Spleen (tissue), 11 donors: ENCODE data around the gene FLAD1. TPM values are rescaled to one million over a fixed set of nuclear protein-coding genes. Genes with fewer than 3 reads are reported as not detected.
A peak's percentile ranks its signal among the peaks of the same experiment; 100 is the strongest.

Experiments used
- DNase-seq: peaks from one replicate; pipeline ENCODE4 v3.0.0-alpha.2; 2020
- H3K27ac ChIP-seq, 8 donors: fragments of 200-600 bp; sonication (generic) in 7 of 8; 1 replicate in 4 of 8; 2 replicates in 4 of 8; pipeline versions ENCODE4 v1.5.0 to v1.8.0; 2016 to 2021; ENCODE audit warnings: inconsistent platforms in 4 of 8, mild to moderate bottlenecking in 4 of 8, moderate library complexity in 1 of 8
- H3K27me3 ChIP-seq, 7 donors: fragments of 200-600 bp; sonication (generic) in 6 of 7; replicated peaks in 1 of 7; 1 replicate in 4 of 7; 2 replicates in 3 of 7; pipeline versions ENCODE4 v1.5.0 to v1.8.0; 2016 to 2021; ENCODE audit warnings: inconsistent platforms in 3 of 7, mild to moderate bottlenecking in 1 of 7
- H3K36me3 ChIP-seq, 6 donors: fragments of 200-600 bp; sonication (generic) in 5 of 6; 1 replicate in 4 of 6; 2 replicates in 2 of 6; pipeline versions ENCODE4 v1.5.0 to v1.8.0; 2016 to 2021; ENCODE audit warnings: inconsistent platforms in 2 of 6
- H3K4me1 ChIP-seq, 6 donors: fragments of 200-600 bp; sonication (generic) in 5 of 6; 1 replicate in 3 of 6; 2 replicates in 3 of 6; pipeline versions ENCODE4 v1.5.0 to v1.8.0; 2016 to 2021; ENCODE audit warnings: inconsistent platforms in 3 of 6
- H3K4me3 ChIP-seq, 8 donors: fragments of 200-600 bp; sonication (generic) in 7 of 8; 1 replicate in 4 of 8; 2 replicates in 4 of 8; pipeline versions ENCODE4 v1.5.0 to v1.8.0; 2016 to 2021; ENCODE audit warnings: inconsistent platforms in 4 of 8, mild to moderate bottlenecking in 4 of 8, moderate library complexity in 2 of 8
- H3K9me3 ChIP-seq, 8 donors: fragments of 200-600 bp; sonication (generic) in 7 of 8; 1 replicate in 4 of 8; 2 replicates in 4 of 8; pipeline versions ENCODE4 v1.5.0 to v1.8.0; 2016 to 2021; ENCODE audit warnings: inconsistent platforms in 4 of 8
- CTCF ChIP-seq, 11 experiments: fragments of 200-600 bp in 7 of 11; fragments of 450-650 bp in 4 of 11; sonication (generic) in 4 of 11; IDR thresholded peaks in 8 of 11; conservative IDR thresholded peaks in 3 of 11; 1 replicate in 7 of 11; 2 replicates in 4 of 11; pipeline versions ENCODE4 v1.4.0 to v1.8.0; 2016 to 2021; ENCODE audit warnings: antibody characterized with exemption in 11 of 11, inconsistent platforms in 4 of 11, mild to moderate bottlenecking in 1 of 11
- POLR2A ChIP-seq, 3 donors: fragments of 450-650 bp; IDR thresholded peaks; one replicate each; pipeline ENCODE4 v1.5.1; 2017; ENCODE audit warnings: antibody characterized with exemption in 3 of 3, mild to moderate bottlenecking in 1 of 3
- POLR2AphosphoS5 ChIP-seq, 3 donors: sonication (generic); formaldehyde crosslinking; IDR thresholded peaks; one replicate each; pipeline ENCODE4 v1.5.1; 2017; ENCODE audit warnings: antibody characterized with exemption in 3 of 3
- WGBS, 5 donors: extraction: QIAGEN DNeasy Blood & Tissue Kit in 3 of 5; methylation state at CpG; one replicate each; pipeline versions ENCODE4 v1.1.5 to v1.1.7; 2013 to 2018; 5-methylcytosine and 5-hydroxymethylcytosine counted together
- intact Hi-C: fragments of 100-400 bp; cut with DNase I; formaldehyde crosslinking; loops from one replicate; pipeline ENCODE4 v1.15.0; 2023; ENCODE audit warnings: low total_unique reads
- polyA plus RNA-seq, 3 donors: library from polyadenylated mRNA; stranded (reverse); fragments of 200-250 nt; gene quantifications; one replicate each; pipeline ENCODE4 v1.2.1, GENCODE V29; 2013
- total RNA-seq, 7 donors: library from RNA; depleted of rRNA in 3 of 7; stranded (reverse); fragments of >200 nt in 3 of 7; fragmentation: NEBNext Ultra II Directional in 4 of 7; extraction: Animal tissue kit (Norgen Biotek cat#: 25700) in 4 of 7; gene quantifications; one replicate each; pipeline versions ENCODE4 v1.1.0 to v1.2.1, GENCODE V29; 2016 to 2021
- donor health status: healthy with polysubstance abuse.
- donor health status: DM: no; HTN: no; CAD: no; lungs with moderate emphysema.
- donor health status: DM: no; HTN: no; CAD: no.
- donor health status: Bipolar disorder and iron deficiency.
- donor health status: healthy.
- donor health status: DM: no; HTN: no; CAD: no.
- donor health status: DM: yes; HTN: yes; CAD: no.

FLAD1 gene
- total and polyA plus RNA-seq, 10 donors: 27.1 to 43.4 (median 31.6) TPM

- H3K27ac ChIP-seq: peak overlapping the region in 7 of 8 donors; percentile 89 to 99 (median 95)
Observed at GRCh38 chr1:154998818-154999570, 15.8 kb downstream of the FLAD1 start.

DNA sequence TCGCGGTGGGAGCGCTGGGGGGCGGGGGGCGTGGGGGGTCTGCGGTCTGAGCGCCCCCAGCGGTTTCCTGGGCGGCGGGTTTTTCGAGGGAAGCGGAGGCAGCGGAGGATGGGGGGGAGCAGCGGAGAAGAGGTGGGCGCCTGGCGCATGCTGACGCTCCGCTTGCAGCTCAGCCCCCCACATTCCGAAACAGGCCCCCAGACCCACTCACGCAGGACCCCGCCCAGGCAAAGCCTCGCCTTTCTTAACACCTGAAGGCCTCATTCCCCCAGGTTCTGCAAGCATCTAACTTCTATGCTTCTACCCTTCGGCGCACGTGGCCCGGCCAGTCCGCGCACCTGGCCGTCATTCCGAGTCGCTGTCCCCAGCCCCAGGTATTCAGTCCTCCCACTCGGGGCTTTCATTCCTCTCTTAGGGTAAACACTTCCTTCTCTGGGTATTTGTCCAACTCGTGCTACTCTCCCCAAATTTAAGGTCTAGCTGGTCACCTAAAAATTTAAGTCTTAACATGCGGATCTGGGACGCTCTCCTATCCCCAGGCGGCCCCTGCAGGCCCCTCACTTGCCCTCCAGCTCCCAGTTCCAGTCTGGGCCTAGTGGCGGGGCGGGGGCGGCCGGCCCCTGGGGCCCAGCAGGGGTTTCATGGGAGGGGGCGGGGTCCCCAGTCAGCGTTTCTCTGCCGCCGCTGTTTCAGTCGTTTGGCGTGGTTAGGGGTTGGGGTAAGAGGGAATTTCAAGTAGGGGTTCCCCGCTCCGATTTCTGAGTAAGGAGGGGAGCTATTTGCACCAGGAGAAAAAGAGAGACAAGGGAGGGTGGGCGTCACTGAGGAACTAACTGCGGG, 16.6 kb downstream of the FLAD1 start:
- intact Hi-C loops: loop anchor here (5.0 to 10.0 kb wide), 2 partner anchors 37 to 65 kb away; partner anchors contain the start of genes EFNA4 and PYGO2
- H3K4me1 ChIP-seq: peaks cover 23 to 85% (median 43%) of the 10 kb centered on the region in 6 donors
- WGBS, 5 donors: 1% methylated on average over 38 to 50 of the region's 50 CpGs
- DNase-seq: peak; percentile 85
- no peaks in the 10 kb centered on the region for H3K9me3 ChIP-seq
- peak overlapping the region; percentile 30 to 90 (median 78) for H3K4me3 ChIP-seq
- peak overlapping the region; percentile 63 to 99 (median 95) for H3K27ac ChIP-seq
- no peaks in the 10 kb centered on the region for H3K36me3 ChIP-seq
- H3K27me3 ChIP-seq: no peaks in the 10 kb centered on the region
- no peak for TF ChIP-seq POLR2A (IDR thresholded peaks at IDR 0.05)

More at GRCh38 chr1:154998818-154999570, 15.8 kb downstream of the FLAD1 start:
- Histone ChIP-seq H3K4me1 (peaks cover 17 to 79% (median 35%) of the 10 kb centered on the region in 6 donors), H3K36me3 (no peaks in the 10 kb centered on the region), H3K4me3 (peak overlapping the region; percentile 30 to 90 (median 78)), H3K9me3 (no peaks in the 10 kb centered on the region), H3K27me3 (no peaks in the 10 kb centered on the region)
- WGBS, 5 donors: 11 to 12% (median 11%) methylated on average over 36 to 40 of the region's 40 CpGs
- intact Hi-C loops: no loop called here
- TF ChIP-seq POLR2A (IDR thresholded peaks at IDR 0.05) (no peak), POLR2AphosphoS5 (IDR thresholded peaks at IDR 0.05) (peak; percentile 51 to 75 (median 74)), CTCF (IDR thresholded peaks at IDR 0.05 in 8 of 11, conservative IDR thresholded peaks at IDR 0.05 in 3 of 11) (peak; percentile 44 to 89 (median 84))
- peak; percentile 90 for DNase-seq

DNA sequence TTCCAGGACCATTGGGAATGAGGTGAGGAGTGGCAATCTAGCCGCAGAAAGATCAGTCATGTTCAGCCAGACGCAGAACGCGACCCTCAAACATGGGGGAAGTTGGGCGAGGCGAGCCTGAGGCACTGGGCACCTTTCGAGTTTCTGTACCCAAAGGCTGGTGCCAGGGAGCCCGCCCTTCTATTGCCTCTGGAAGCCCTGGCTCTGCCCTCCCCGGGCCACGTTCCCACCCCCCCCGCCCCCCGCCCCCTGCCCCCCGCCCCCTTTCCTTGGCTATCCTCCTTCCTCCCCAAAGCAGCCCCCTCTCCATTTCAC, 17.2 kb downstream of the FLAD1 start:
- TF ChIP-seq POLR2AphosphoS5 (IDR thresholded peaks at IDR 0.05): no peak
- TF ChIP-seq CTCF (IDR thresholded peaks at IDR 0.05 in 8 of 11, conservative IDR thresholded peaks at IDR 0.05 in 3 of 11): no peak
- no peak for TF ChIP-seq POLR2A (IDR thresholded peaks at IDR 0.05)
- 0 to 2% (median 0%) methylated on average over 7 to 12 of the region's 13 CpGs for WGBS, 5 donors
- intact Hi-C loops: loop anchor here (5.0 to 10.0 kb wide), 2 partner anchors 38 to 64 kb away; partner anchors contain the start of genes EFNA4 and PYGO2
- Histone ChIP-seq H3K27me3 (no peaks in the 10 kb centered on the region), H3K4me1 (peaks cover 28 to 86% (median 49%) of the 10 kb centered on the region in 6 donors), H3K9me3 (no peaks in the 10 kb centered on the region), H3K4me3 (peak overlapping the region; percentile 30 to 90 (median 78)), H3K36me3 (no peaks in the 10 kb centered on the region), H3K27ac (peak overlapping the region; percentile 89 to 99 (median 95))
- DNase-seq: peak; percentile 85

DNA sequence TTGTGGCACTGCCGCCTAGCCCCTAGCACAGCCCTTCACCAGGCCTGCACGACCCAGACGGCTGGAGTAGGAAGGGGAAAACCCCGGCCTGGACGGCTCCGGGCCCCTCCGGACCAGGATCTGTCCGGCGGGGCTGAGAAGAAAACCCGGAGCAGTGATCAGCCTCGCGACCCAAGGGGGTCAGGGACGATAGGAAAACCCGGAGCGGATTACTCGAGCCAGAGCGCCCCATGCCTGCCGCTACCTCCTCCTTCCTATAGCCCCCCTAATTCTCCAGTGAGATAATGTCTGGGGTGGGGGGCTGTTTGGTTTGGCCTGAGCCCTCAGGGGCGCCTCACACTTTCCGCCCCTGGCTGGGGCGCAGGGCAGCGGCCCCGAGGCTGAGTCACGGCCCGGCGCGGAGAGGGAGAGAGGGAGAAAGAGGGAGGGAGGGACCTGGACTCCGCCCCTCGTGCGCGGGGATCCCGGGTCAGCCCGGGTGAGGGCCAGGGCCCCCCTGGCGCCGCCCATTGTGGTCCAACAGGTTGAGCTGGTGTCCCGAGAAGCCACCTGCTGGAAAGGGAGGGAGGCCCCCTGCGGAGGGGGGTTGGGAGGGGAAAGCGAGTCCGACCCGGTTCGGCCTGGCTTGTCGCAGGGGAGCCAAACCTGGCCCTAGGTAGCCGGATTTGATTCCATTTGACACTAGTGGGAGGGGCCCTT, 17.7 kb downstream of the FLAD1 start:
- intact Hi-C loops: loop anchor here (5.0 to 10.0 kb wide), 2 partner anchors 39 to 64 kb away; partner anchors contain the start of genes EFNA4 and PYGO2
- Histone ChIP-seq H3K4me1 (peaks cover 32 to 86% (median 52%) of the 10 kb centered on the region in 6 donors), H3K27me3 (no peaks in the 10 kb centered on the region)

More for the DNA sequence above, 17.7 kb downstream of the FLAD1 start:
- Histone ChIP-seq H3K36me3 (no peaks in the 10 kb centered on the region), H3K4me3 (peak overlapping the region; percentile 71 to 90 (median 78)), H3K9me3 (no peaks in the 10 kb centered on the region), H3K27ac (peak overlapping the region; percentile 89 to 99 (median 95))
- TF ChIP-seq CTCF (IDR thresholded peaks at IDR 0.05 in 8 of 11, conservative IDR thresholded peaks at IDR 0.05 in 3 of 11) (peak in 2 of 11 experiments; percentile 11 to 15), POLR2AphosphoS5 (IDR thresholded peaks at IDR 0.05) (peak; percentile 66 to 83 (median 76)), POLR2A (IDR thresholded peaks at IDR 0.05) (peak in 1 of 3 donors; percentile 8)
- peak; percentile 95 for DNase-seq
- 0 to 1% (median 0%) methylated on average over 19 to 43 of the region's 43 CpGs for WGBS, 5 donors
